CD4-positive, alpha-beta T cell treated with Interleukin-15 for 1 hour (primary cell): ENCODE measurements around the gene RAI14.

Source experiments
- DNase-seq: peaks from one replicate; pipeline ENCODE4 v3.0.0-alpha.2; 2020

Gene RAI14

GRCh38 chr5:34648039-34648839 is 7.9 kb upstream of the RAI14 start:
- DNase-seq, result no peak

GRCh38 chr5:34648840-34649158 is 7.3 kb upstream of the RAI14 start:
- no peak for DNase-seq

GRCh38 chr5:34651791-34652190 is 4.3 kb upstream of the RAI14 start:
- no peak for DNase-seq

GRCh38 chr5:34652466-34652865 is 3.7 kb upstream of the RAI14 start:
- no peak for DNase-seq

GRCh38 chr5:34652914-34653313 is 3.2 kb upstream of the RAI14 start:
- DNase-seq, result no peak

- DNase-seq, result no peak
Observed at GRCh38 chr5:34653708-34654107, 2.4 kb upstream of the RAI14 start.

- no peak for DNase-seq
Observed at GRCh38 chr5:34655354-34655991, 655 bp upstream of the RAI14 start.

GRCh38 chr5:34656700-34657273 is 659 bp downstream of the RAI14 start:
- no peak for DNase-seq

GRCh38 chr5:34657274-34657921 is 1.3 kb downstream of the RAI14 start:
- no peak for DNase-seq

- no peak for DNase-seq
Observed at GRCh38 chr5:34657988-34658387, 1.9 kb downstream of the RAI14 start.

- no peak for DNase-seq
Observed at GRCh38 chr5:34659168-34659567, 3.0 kb downstream of the RAI14 start.

GRCh38 chr5:34660444-34660843 is 4.3 kb downstream of the RAI14 start:
- no peak for DNase-seq

- DNase-seq, result no peak
Observed at GRCh38 chr5:34663771-34664496, 7.8 kb downstream of the RAI14 start.

- DNase-seq, result no peak
Observed at GRCh38 chr5:34666392-34667080, 10.4 kb downstream of the RAI14 start.

- DNase-seq, result no peak
Observed at GRCh38 chr5:34667705-34668104, 11.6 kb downstream of the RAI14 start.

GRCh38 chr5:34669931-34670516 is 13.9 kb downstream of the RAI14 start:
- DNase-seq, result no peak

- DNase-seq, result no peak
Observed at GRCh38 chr5:34672196-34672595, 16.1 kb downstream of the RAI14 start.

- no peak for DNase-seq
Observed at GRCh38 chr5:34673463-34674125, 17.5 kb downstream of the RAI14 start.

GRCh38 chr5:34674187-34674586 is 18.1 kb downstream of the RAI14 start:
- DNase-seq, result no peak

GRCh38 chr5:34675857-34676256 is 19.7 kb downstream of the RAI14 start:
- no peak for DNase-seq

- no peak for DNase-seq
Observed at GRCh38 chr5:34676416-34676815, 20.3 kb downstream of the RAI14 start.

GRCh38 chr5:34677428-34677827 is 21.3 kb downstream of the RAI14 start:
- DNase-seq, result no peak
